Embryonic facial prominence (tissue), 1 donor: ENCODE measurements around the gene SPECC1.
"Not testable (repeated sequence)": the region's sequence is repeated elsewhere in the genome, so short reads cannot be mapped to it uniquely, and the experiment has no call there.

Source experiments
- DNase-seq: peaks from one replicate; pipeline ENCODE4 v3.0.0-alpha.2; 2016; ENCODE audit errors: extremely low spot score

The SPECC1 gene

DNA sequence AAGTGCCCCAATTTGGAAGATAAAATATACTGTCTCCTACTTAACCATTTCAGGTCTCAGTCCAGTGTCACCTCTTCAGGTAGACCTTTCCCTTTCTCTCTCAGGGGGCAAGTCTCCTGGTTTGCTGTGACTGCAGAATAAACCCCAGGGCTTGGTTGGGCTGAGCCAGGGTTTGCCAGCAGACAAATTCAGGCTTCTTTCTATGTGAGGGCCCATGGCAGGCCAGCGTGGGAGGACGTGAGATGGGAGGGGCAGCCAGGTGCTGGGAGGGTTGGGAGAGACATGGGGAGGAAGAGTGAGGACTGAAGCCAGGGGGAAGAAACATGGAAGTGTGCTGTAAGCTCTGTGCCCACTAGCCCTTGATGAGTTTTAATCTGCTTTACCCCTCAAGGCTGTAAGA lies 163.2 kb downstream of the SPECC1 start:
- DNase-seq = no peak

- no peak for DNase-seq
These were observed 163.9 kb downstream of the SPECC1 start for GRCh38 chr17:20173091-20173490.

- DNase-seq = no peak
These were observed 165.6 kb downstream of the SPECC1 start for GRCh38 chr17:20174588-20175265.

DNA sequence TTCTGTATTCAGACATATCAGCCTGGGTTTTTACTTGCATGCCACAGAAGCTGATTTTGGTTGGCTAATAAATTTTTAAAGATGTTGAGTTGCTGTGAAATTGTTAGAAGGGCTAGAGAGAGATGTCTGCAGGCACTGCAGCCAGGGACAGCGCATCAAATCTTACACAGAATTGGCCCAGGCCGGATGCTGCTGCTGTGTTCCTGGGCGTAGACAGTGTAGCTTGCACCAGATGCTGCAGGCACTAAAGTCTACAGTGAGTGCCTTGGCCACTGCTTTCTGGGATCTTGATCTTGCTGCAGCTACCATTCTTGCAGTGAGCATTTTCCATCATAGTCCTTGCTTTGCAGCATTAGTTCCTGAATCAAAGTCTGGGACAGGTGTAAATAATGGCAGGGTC lies 169.9 kb downstream of the SPECC1 start:
- no peak for DNase-seq

GRCh38 chr17:20180661-20181060 lies 171.5 kb downstream of the SPECC1 start:
- DNase-seq = no peak

DNA sequence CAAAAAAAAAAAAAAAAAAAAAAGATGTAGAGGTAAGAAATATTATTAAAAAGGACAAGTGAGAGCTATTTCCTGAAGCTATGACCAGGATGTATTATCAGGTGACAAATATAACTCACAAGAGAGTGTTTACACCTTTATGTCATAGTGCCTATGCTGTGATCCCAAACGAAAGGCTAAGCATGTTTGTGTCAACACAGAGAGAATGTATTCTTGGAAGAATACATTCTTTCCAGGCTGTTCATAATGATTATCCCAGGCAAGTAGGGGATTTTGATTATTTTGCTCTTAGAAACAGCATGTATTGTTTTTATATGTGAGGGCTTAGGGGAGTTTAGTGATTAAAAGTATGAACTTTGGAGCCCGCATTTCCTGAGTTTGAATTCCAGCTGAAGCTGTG lies 175.0 kb downstream of the SPECC1 start:
- DNase-seq = no peak

GRCh38 chr17:20184977-20185619 lies 175.9 kb downstream of the SPECC1 start:
- no peak for DNase-seq

DNA sequence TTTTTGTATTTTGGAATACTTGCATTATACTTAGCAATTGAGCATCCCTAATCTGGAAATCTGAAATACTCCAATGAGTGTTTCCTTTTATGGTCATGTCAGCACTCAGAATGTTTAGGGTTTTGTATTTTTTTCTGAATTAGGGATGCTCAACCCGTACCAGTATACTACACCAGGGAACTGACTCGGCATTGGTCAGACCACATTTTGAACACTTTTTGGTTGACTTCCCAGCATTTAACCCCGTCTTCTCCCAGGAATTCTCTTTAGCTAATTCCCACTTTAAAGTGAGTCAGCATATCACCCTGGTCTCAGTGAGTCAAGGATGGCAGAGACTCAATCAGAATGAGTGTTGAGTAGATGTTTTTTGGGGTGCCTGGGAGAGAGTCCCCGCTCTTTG lies 177.9 kb downstream of the SPECC1 start:
- no peak for DNase-seq

- DNase-seq = no peak
These were observed 180.1 kb downstream of the SPECC1 start for GRCh38 chr17:20189302-20189701.

- DNase-seq = no peak
These were observed 180.8 kb downstream of the SPECC1 start for GRCh38 chr17:20189979-20190378.

DNA sequence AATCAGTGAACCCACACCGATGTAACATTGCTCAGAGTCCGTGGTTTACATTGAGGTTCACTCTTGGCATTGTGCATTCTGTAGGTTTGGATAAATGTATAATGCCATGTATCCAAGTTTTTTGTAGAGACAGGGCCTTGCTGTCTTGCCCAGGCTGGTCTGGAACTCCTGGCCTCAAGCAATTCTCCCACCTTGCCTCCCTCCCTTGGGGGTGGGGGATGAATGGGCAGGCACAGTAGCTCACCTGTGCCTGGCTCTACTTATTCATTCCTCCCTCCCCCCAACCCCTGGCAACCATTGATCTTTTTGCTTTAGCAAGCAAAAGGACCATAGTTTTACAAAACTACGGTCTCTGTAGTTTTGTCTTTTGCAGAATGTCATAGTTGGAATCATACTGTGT lies 181.4 kb downstream of the SPECC1 start:
- no peak for DNase-seq

GRCh38 chr17:20191056-20191455 lies 181.9 kb downstream of the SPECC1 start:
- DNase-seq = no peak

- not testable (repeated sequence) for DNase-seq
These were observed 187.1 kb downstream of the SPECC1 start for GRCh38 chr17:20196286-20196685.

GRCh38 chr17:20197272-20197926 lies 188.2 kb downstream of the SPECC1 start:
- DNase-seq = no peak

DNA sequence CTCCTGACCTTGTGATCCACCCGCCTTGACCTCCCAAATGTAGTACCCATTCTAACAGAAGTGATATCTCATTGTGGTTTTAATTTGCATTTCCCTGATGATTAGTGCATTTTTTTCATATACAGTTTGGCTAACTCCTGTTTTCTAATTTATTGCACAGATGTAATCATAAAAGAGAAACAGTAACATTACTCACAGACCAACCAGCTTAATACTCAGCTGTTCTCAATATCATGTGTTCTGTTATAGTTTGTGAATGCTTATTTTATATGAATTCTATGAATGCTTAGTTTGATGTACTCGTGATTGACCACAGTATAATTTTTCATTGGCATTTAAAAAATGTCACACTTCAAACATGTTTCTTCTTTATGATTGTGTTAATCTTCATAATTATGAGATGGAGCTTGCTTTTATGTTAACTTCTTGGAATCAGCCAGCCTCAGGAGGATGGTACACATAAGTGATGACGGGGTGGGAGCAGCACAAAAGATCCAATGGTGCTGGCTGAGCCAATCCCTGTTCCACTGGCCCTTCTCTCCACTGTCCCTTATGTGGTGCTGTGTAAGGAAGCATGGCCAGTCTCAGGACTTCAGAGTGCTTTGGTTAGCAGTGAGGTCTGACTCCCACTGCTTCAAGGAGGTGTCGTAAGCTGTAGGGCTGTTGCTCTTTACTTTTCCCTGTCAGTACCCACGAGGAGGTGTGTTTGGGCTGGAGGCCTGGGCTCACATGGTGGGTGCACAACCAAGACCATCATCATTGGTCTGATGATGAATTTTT lies 191.0 kb downstream of the SPECC1 start:
- DNase-seq = no peak

DNA sequence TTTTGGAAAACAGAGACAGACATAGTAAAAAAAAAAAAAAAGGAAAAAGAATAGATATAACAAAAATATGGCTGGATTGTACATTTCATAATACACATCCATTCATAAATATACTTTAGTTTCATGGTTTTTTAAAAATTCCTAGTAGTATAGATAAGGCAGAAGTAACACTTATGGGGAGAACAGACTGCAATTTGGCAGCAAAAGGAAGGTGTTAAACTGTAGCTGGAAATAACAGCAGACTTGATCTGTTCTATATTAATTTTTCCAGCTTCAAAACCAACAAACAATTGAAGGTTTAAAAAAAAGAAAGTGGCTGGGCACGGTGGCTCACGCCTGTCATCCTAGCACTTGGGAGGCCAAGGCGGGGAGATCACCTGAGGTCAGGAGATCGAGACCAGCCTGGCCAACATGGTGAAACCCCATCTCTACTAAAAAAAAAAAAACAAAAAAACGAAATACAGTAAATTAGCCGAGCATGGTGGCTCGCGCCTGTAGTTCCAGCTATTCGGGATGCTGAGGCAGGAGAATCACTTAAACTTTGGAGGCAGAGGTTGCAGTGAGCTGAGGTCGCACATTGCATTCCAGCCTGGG lies 191.8 kb downstream of the SPECC1 start:
- no peak for DNase-seq

DNA sequence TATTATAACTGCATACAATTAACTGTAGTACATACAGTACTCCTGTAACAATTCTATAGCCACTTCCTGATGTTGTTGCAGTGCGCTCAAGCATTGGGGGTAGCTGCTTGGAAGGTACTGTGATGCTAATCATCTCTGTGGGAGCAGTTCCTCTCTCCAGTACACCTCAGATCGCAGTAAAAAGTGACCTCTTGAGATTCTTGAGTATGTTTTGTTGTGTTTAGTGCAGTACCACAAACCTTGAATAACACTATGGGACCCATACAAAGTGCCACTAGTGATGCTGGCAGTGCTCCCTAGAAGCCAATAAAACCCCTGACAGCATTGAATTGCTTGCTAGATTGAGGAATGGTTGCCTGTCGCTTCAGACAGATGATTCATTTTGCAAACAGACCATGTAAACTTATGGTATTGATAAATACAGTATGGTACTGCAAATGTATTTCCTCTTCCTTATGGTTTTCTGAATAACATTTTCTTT lies 193.0 kb downstream of the SPECC1 start:
- DNase-seq = no peak

- no peak for DNase-seq
These were observed 193.9 kb downstream of the SPECC1 start for GRCh38 chr17:20203018-20203417.

GRCh38 chr17:20203761-20204263 lies 194.7 kb downstream of the SPECC1 start:
- no peak for DNase-seq

DNA sequence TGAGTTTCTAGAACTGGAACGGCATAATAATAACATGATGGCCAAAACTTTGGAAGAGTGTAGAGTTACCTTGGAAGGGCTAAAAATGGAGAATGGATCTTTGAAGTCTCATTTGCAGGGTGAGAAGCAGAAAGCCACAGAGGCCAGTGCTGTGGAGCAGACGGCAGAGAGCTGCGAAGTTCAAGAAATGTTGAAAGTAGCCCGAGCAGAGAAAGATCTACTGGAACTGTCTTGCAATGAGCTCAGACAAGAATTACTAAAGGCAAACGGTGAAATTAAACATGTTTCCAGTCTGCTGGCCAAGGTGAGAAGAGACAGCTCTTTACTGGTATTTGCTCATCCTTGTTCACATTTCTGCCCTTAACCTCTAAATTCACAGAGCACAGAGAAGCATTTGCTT lies 196.4 kb downstream of the SPECC1 start:
- DNase-seq = no peak

DNA sequence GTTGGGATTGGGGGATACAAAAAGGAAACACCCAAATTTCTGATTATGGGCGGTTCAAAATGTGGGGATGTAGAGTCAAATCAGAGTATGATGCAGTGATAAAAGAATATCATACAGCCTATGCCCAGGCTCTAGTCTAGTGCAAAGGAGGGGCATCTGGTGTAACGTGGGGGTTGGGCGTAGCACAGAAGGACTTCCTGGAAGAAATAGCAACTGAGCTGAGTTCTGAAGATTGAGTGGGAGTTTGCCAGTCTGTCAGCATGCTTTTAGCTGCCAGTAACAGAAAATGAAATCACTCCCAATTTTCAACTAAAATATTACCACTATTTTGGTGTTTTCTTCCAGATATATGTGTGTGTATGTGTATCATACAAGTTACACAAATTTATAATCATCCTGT lies 196.9 kb downstream of the SPECC1 start:
- DNase-seq = no peak

DNA sequence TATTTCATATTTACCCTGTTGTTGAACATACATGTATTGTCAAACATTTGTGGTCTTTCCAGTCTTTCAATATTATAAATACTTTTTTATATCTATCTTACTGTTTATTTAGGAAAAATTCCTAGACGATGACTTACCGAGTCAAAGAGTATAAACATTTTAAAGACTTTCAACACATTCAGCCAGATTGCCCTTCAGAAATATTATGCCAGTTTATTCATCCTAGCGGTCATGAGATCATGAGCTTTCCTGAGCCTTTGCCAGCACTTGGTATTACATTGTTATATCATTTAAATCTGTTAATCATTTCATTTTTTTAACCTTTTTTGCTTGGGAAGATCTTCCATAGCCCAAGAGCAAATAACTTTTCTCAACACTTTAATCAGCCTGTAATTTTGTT lies 197.4 kb downstream of the SPECC1 start:
- DNase-seq = no peak
